Retina (tissue), 1 donor: ENCODE data around the gene TMEM245.
"Not testable (repeated sequence)": the region's sequence is repeated elsewhere in the genome, so short reads cannot be mapped to it uniquely, and the experiment has no call there.

ENCODE experiments used
- DNase-seq: peaks from one replicate; pipeline ENCODE4 v3.0.0-alpha.2; 2016

TMEM245 gene

GRCh38 chr9:108973895-108974294 is 145.9 kb downstream of the TMEM245 start:
- no peak for DNase-seq

GRCh38 chr9:108972626-108973209 is 147.0 kb downstream of the TMEM245 start:
- DNase-seq = no peak

GRCh38 chr9:108972186-108972585 is 147.6 kb downstream of the TMEM245 start:
- DNase-seq = peak; percentile 14

- not testable (repeated sequence) for DNase-seq
Observed at GRCh38 chr9:108971392-108971791, 148.4 kb downstream of the TMEM245 start.

- no peak for DNase-seq
Observed at GRCh38 chr9:108967916-108968315, 151.8 kb downstream of the TMEM245 start.
